Breast epithelium (tissue), 3 donors: ENCODE measurements around the gene CCN6.

Experiments
- CTCF ChIP-seq, 3 donors: fragments of 450-650 bp; IDR thresholded peaks; one replicate each; pipeline ENCODE4 v1.5.1; 2016 to 2017; ENCODE audit warnings: antibody characterized with exemption in 3 of 3, mild to moderate bottlenecking in 3 of 3, moderate library complexity in 3 of 3
- POLR2A ChIP-seq: fragments of 450-650 bp; IDR thresholded peaks from one replicate; pipeline ENCODE4 v1.6.1; 2016; ENCODE audit warnings: antibody characterized with exemption, mild to moderate bottlenecking, moderate library complexity
- POLR2AphosphoS5 ChIP-seq, 3 donors: sonication (generic); formaldehyde crosslinking; IDR thresholded peaks; one replicate each; pipeline ENCODE4 v1.6.1; 2017; ENCODE audit warnings: antibody characterized with exemption in 3 of 3

GRCh38 chr6:112039431-112039770, 14.5 kb upstream of the CCN6 start:
- TF ChIP-seq POLR2AphosphoS5 (IDR thresholded peaks at IDR 0.05), result no peak
- TF ChIP-seq CTCF (IDR thresholded peaks at IDR 0.05), result no peak
- TF ChIP-seq POLR2A, result no peak
